ENCODE results near the gene IL9. TPM values are rescaled to one million over a fixed set of nuclear protein-coding genes. Genes with fewer than 3 reads are reported as not detected.
"Not testable (repeated sequence)": the region's sequence is repeated elsewhere in the genome, so short reads cannot be mapped to it uniquely, and the experiment has no call there.

The IL9 gene
- total RNA-seq, 1 donor from 2014 or later, result 104 TPM

- no peak overlapping the region for H3K27ac Mint-ChIP-seq
- H3K36me3 Mint-ChIP-seq (ENCODE audit: low read depth), result no peaks in the 10 kb centered on the region
- no peak overlapping the region for H3K4me3 Mint-ChIP-seq (ENCODE audit: low read depth)
- no peaks in the 10 kb centered on the region for H3K9me3 Mint-ChIP-seq
- intact Hi-C loops (cut with micrococcal nuclease), result no loop called here
- H3K27me3 Mint-ChIP-seq (ENCODE audit: low read depth), result peaks cover 3% of the 10 kb centered on the region
- no peaks in the 10 kb centered on the region for H3K4me1 Mint-ChIP-seq (ENCODE audit: low read depth)
- DNase-seq (ENCODE audit: low spot score), result no peak
These were observed 34.0 kb downstream of the IL9 start for GRCh38 chr5:135861641-135862040.

- intact Hi-C loops (cut with micrococcal nuclease), result no loop called here
- no peaks in the 10 kb centered on the region for H3K36me3 Mint-ChIP-seq (ENCODE audit: low read depth)
- H3K27me3 Mint-ChIP-seq (ENCODE audit: low read depth), result peaks cover 4% of the 10 kb centered on the region
These were observed 36.0 kb downstream of the IL9 start for GRCh38 chr5:135859641-135860040.

GRCh38 chr5:135859186-135859585 lies 36.5 kb downstream of the IL9 start:
- H3K27ac Mint-ChIP-seq; DNase-seq (ENCODE audit: low spot score); H3K9me3 Mint-ChIP-seq; H3K4me1 Mint-ChIP-seq (ENCODE audit: low read depth); H3K27me3 Mint-ChIP-seq (ENCODE audit: low read depth); intact Hi-C loops (cut with micrococcal nuclease); H3K4me3 Mint-ChIP-seq (ENCODE audit: low read depth); H3K36me3 Mint-ChIP-seq (ENCODE audit: low read depth): not testable (repeated sequence)

More at GRCh38 chr5:135859641-135860040, 36.0 kb downstream of the IL9 start:
- no peaks in the 10 kb centered on the region for H3K4me1 Mint-ChIP-seq (ENCODE audit: low read depth)
- H3K27ac Mint-ChIP-seq, result no peak overlapping the region
- DNase-seq (ENCODE audit: low spot score), result no peak
- H3K9me3 Mint-ChIP-seq, result no peaks in the 10 kb centered on the region
- H3K4me3 Mint-ChIP-seq (ENCODE audit: low read depth), result no peak overlapping the region

GRCh38 chr5:135857630-135858311 lies 37.9 kb downstream of the IL9 start:
- Mint-ChIP-seq H3K4me1 (ENCODE audit: low read depth) (no peaks in the 10 kb centered on the region), H3K9me3 (no peaks in the 10 kb centered on the region), H3K27ac (no peak overlapping the region), H3K36me3 (ENCODE audit: low read depth) (no peaks in the 10 kb centered on the region), H3K27me3 (ENCODE audit: low read depth) (peaks cover 2% of the 10 kb centered on the region), H3K4me3 (ENCODE audit: low read depth) (no peak overlapping the region)
- no peak for DNase-seq (ENCODE audit: low spot score)
- intact Hi-C loops (cut with micrococcal nuclease), result no loop called here

GRCh38 chr5:135851915-135852845 lies 43.5 kb downstream of the IL9 start:
- no peaks in the 10 kb centered on the region for H3K4me1 Mint-ChIP-seq (ENCODE audit: low read depth)
- no peaks in the 10 kb centered on the region for H3K9me3 Mint-ChIP-seq
- intact Hi-C loops (cut with micrococcal nuclease), result no loop called here
- no peaks in the 10 kb centered on the region for H3K36me3 Mint-ChIP-seq (ENCODE audit: low read depth)
- peaks cover 2% of the 10 kb centered on the region for H3K27me3 Mint-ChIP-seq (ENCODE audit: low read depth)
- H3K4me3 Mint-ChIP-seq (ENCODE audit: low read depth), result no peak overlapping the region
- H3K27ac Mint-ChIP-seq, result no peak overlapping the region
- DNase-seq (ENCODE audit: low spot score), result no peak

GRCh38 chr5:135851186-135851914 lies 44.3 kb downstream of the IL9 start:
- no peaks in the 10 kb centered on the region for H3K4me1 Mint-ChIP-seq (ENCODE audit: low read depth)
- H3K36me3 Mint-ChIP-seq (ENCODE audit: low read depth), result no peaks in the 10 kb centered on the region
- H3K27ac Mint-ChIP-seq, result no peak overlapping the region
- intact Hi-C loops (cut with micrococcal nuclease), result no loop called here
- no peaks in the 10 kb centered on the region for H3K9me3 Mint-ChIP-seq
- DNase-seq (ENCODE audit: low spot score), result no peak
- H3K27me3 Mint-ChIP-seq (ENCODE audit: low read depth), result peaks cover 2% of the 10 kb centered on the region
- no peak overlapping the region for H3K4me3 Mint-ChIP-seq (ENCODE audit: low read depth)

- H3K27me3 Mint-ChIP-seq (ENCODE audit: low read depth), result peaks cover 2% of the 10 kb centered on the region
- intact Hi-C loops (cut with micrococcal nuclease), result no loop called here
These were observed 45.0 kb downstream of the IL9 start for GRCh38 chr5:135850671-135851070.

GRCh38 chr5:135850231-135850630 lies 45.4 kb downstream of the IL9 start:
- H3K27me3 Mint-ChIP-seq (ENCODE audit: low read depth), result peaks cover 2% of the 10 kb centered on the region
- no peaks in the 10 kb centered on the region for H3K9me3 Mint-ChIP-seq
- no peak for DNase-seq (ENCODE audit: low spot score)
- H3K36me3 Mint-ChIP-seq (ENCODE audit: low read depth), result no peaks in the 10 kb centered on the region
- intact Hi-C loops (cut with micrococcal nuclease), result no loop called here
- H3K4me3 Mint-ChIP-seq (ENCODE audit: low read depth), result no peak overlapping the region
- H3K4me1 Mint-ChIP-seq (ENCODE audit: low read depth), result no peaks in the 10 kb centered on the region
- H3K27ac Mint-ChIP-seq, result no peak overlapping the region

More at GRCh38 chr5:135850671-135851070, 45.0 kb downstream of the IL9 start:
- DNase-seq (ENCODE audit: low spot score), result no peak
- H3K36me3 Mint-ChIP-seq (ENCODE audit: low read depth), result no peaks in the 10 kb centered on the region
- no peaks in the 10 kb centered on the region for H3K4me1 Mint-ChIP-seq (ENCODE audit: low read depth)
- H3K4me3 Mint-ChIP-seq (ENCODE audit: low read depth), result no peak overlapping the region
- no peaks in the 10 kb centered on the region for H3K9me3 Mint-ChIP-seq
- H3K27ac Mint-ChIP-seq, result no peak overlapping the region

- Mint-ChIP-seq H3K4me1 (ENCODE audit: low read depth) (no peaks in the 10 kb centered on the region), H3K36me3 (ENCODE audit: low read depth) (no peaks in the 10 kb centered on the region), H3K27me3 (ENCODE audit: low read depth) (no peaks in the 10 kb centered on the region), H3K9me3 (no peaks in the 10 kb centered on the region), H3K4me3 (ENCODE audit: low read depth) (no peak overlapping the region), H3K27ac (no peak overlapping the region)
- no peak for DNase-seq (ENCODE audit: low spot score)
- intact Hi-C loops (cut with micrococcal nuclease), result no loop called here
These were observed 47.7 kb downstream of the IL9 start for GRCh38 chr5:135847976-135848375.

GRCh38 chr5:135846311-135846710 lies 49.3 kb downstream of the IL9 start:
- intact Hi-C loops (cut with micrococcal nuclease), result no loop called here
- Mint-ChIP-seq H3K9me3 (no peaks in the 10 kb centered on the region), H3K4me1 (ENCODE audit: low read depth) (no peaks in the 10 kb centered on the region), H3K4me3 (ENCODE audit: low read depth) (no peak overlapping the region), H3K36me3 (ENCODE audit: low read depth) (no peaks in the 10 kb centered on the region), H3K27ac (no peak overlapping the region), H3K27me3 (ENCODE audit: low read depth) (peaks cover 2% of the 10 kb centered on the region)
- no peak for DNase-seq (ENCODE audit: low spot score)

- DNase-seq (ENCODE audit: low spot score), result no peak
- Mint-ChIP-seq H3K27me3 (ENCODE audit: low read depth) (peaks cover 7% of the 10 kb centered on the region), H3K36me3 (ENCODE audit: low read depth) (no peaks in the 10 kb centered on the region), H3K4me3 (ENCODE audit: low read depth) (no peak overlapping the region), H3K9me3 (no peaks in the 10 kb centered on the region), H3K27ac (no peak overlapping the region), H3K4me1 (ENCODE audit: low read depth) (no peaks in the 10 kb centered on the region)
- intact Hi-C loops (cut with micrococcal nuclease), result no loop called here
These were observed 51.9 kb downstream of the IL9 start for GRCh38 chr5:135843571-135844337.

- no peak overlapping the region for H3K27ac Mint-ChIP-seq
- H3K4me3 Mint-ChIP-seq (ENCODE audit: low read depth), result no peak overlapping the region
- intact Hi-C loops (cut with micrococcal nuclease), result no loop called here
- no peaks in the 10 kb centered on the region for H3K4me1 Mint-ChIP-seq (ENCODE audit: low read depth)
- peaks cover 5% of the 10 kb centered on the region for H3K9me3 Mint-ChIP-seq
- DNase-seq (ENCODE audit: low spot score), result no peak
- H3K36me3 Mint-ChIP-seq (ENCODE audit: low read depth), result no peaks in the 10 kb centered on the region
- peaks cover 10% of the 10 kb centered on the region for H3K27me3 Mint-ChIP-seq (ENCODE audit: low read depth)
These were observed 52.9 kb downstream of the IL9 start for GRCh38 chr5:135842737-135843136.

All from activated T-helper 2 cell treated with anti-CD3 and anti-CD28 coated beads, Interferon-gamma antibody, Interleukin-2, Interleukin-4, amounts not matched to agents 10 μg/mL and 5 μg/mL and 100 μg/mL, durations not matched to agents 14 hours and 24 hours and 36 hours (primary cell).